Adrenal gland (tissue), 12 donors: ENCODE results near the gene REEP3. TPM values are rescaled to one million over a fixed set of nuclear protein-coding genes. Genes with fewer than 3 reads are reported as not detected.
A peak's percentile ranks its signal among the peaks of the same experiment; 100 is the strongest.

ENCODE experiments used
- DNase-seq, 7 donors: peaks; one replicate each; pipeline ENCODE4 v3.0.0-alpha.2; 2019 to 2020
- H3K27ac ChIP-seq, 5 donors: fragments of 200-600 bp; sonication (generic) in 4 of 5; 1 replicate in 3 of 5; 2 replicates in 2 of 5; pipeline versions ENCODE4 v1.5.1 to v1.8.0; 2016 to 2020; ENCODE audit warnings: mild to moderate bottlenecking in 1 of 5
- H3K27me3 ChIP-seq: fragments of 200-600 bp; 2 replicates; pipeline ENCODE4 v1.8.0; 2021
- H3K36me3 ChIP-seq, 2 donors: fragments of 200-600 bp; replicated peaks in 1 of 2; 1 replicate in 1 of 2; 2 replicates in 1 of 2; pipeline versions ENCODE4 v1.5.1 to v1.8.0; 2018 to 2022
- H3K4me1 ChIP-seq, 2 donors: fragments of 200-600 bp; replicated peaks in 1 of 2; 1 replicate in 1 of 2; 2 replicates in 1 of 2; pipeline versions ENCODE4 v1.5.1 to v1.8.0; 2018 to 2021
- H3K4me3 ChIP-seq, 4 donors: fragments of 200-600 bp; sonication (generic) in 3 of 4; one replicate each; pipeline ENCODE4 v1.5.1; 2016 to 2018
- H3K9me3 ChIP-seq, 3 donors: fragments of 200-600 bp; sonication (generic) in 1 of 3; replicated peaks in 1 of 3; 1 replicate in 2 of 3; 2 replicates in 1 of 3; pipeline versions ENCODE4 v1.5.1 to v1.8.0; 2016 to 2021
- POLR2A ChIP-seq, 2 donors: fragments of 450-650 bp; IDR thresholded peaks; one replicate each; pipeline ENCODE4 v1.6.1; 2017; ENCODE audit warnings: antibody characterized with exemption in 2 of 2, mild to moderate bottlenecking in 2 of 2, moderate library complexity in 1 of 2
- WGBS, 4 donors: extraction: QIAGEN DNeasy Blood & Tissue Kit in 2 of 4; methylation state at CpG; one replicate each; pipeline versions ENCODE4 v1.1.5 to v1.1.7; 2013 to 2017; 5-methylcytosine and 5-hydroxymethylcytosine counted together
- intact Hi-C, 2 donors: fragments of 100-400 bp; cut with DNase I; formaldehyde crosslinking; loops; one replicate each; pipeline versions ENCODE4 v1.14.1 to v1.15.0; 2022 to 2023
- polyA plus RNA-seq, 3 donors: library from polyadenylated mRNA; stranded (reverse); fragments of 200-250 nt in 2 of 3; fragments of 350-450 nt in 1 of 3; fragmentation: Illumina TruSeq in 1 of 3; extraction: RNeasy Lipid Tissue Mini Kit (QIAGEN cat#74804) in 1 of 3; gene quantifications; one replicate each; pipeline ENCODE4 v1.2.3, GENCODE V29; 2013 to 2014
- total RNA-seq, 9 donors: library from RNA; depleted of rRNA in 4 of 9; stranded (reverse); fragments of >200 nt in 4 of 9; fragments of 120-200 nt in 1 of 9; fragmentation: NEBNext Ultra II Directional in 1 of 9; extraction: Animal tissue kit (Norgen Biotek cat#: 25700) in 1 of 9; gene quantifications; one replicate each; pipeline versions ENCODE4 v1.1.0 to v1.2.4, GENCODE V29; 2013 to 2023
- TF ChIP-seq, protein P1 (sequence below), 6 experiments: fragments of 450-650 bp in 4 of 6; fragments of 200-600 bp in 2 of 6; sonication (generic) in 1 of 6; IDR thresholded peaks; 1 replicate in 5 of 6; 2 replicates in 1 of 6; pipeline versions ENCODE4 v1.5.1 to v1.8.0; 2016 to 2021; ENCODE audit warnings: antibody characterized with exemption in 6 of 6, mild to moderate bottlenecking in 2 of 6, moderate library complexity in 1 of 6
- donor health status: healthy with polysubstance abuse.
- donor health status: Bipolar disorder and iron deficiency.
- donor health status: DM: yes; HTN: yes; CAD: no.
- donor health status: DM: no; HTN: no; CAD: no.
- donor health status: DM: no; HTN: no; CAD: no.
- donor health status: DM: yes; HTN: yes; CAD: no.

Gene REEP3
- total and polyA plus RNA-seq, 12 donors: 5.1 to 79.8 (median 48.1) TPM

DNA sequence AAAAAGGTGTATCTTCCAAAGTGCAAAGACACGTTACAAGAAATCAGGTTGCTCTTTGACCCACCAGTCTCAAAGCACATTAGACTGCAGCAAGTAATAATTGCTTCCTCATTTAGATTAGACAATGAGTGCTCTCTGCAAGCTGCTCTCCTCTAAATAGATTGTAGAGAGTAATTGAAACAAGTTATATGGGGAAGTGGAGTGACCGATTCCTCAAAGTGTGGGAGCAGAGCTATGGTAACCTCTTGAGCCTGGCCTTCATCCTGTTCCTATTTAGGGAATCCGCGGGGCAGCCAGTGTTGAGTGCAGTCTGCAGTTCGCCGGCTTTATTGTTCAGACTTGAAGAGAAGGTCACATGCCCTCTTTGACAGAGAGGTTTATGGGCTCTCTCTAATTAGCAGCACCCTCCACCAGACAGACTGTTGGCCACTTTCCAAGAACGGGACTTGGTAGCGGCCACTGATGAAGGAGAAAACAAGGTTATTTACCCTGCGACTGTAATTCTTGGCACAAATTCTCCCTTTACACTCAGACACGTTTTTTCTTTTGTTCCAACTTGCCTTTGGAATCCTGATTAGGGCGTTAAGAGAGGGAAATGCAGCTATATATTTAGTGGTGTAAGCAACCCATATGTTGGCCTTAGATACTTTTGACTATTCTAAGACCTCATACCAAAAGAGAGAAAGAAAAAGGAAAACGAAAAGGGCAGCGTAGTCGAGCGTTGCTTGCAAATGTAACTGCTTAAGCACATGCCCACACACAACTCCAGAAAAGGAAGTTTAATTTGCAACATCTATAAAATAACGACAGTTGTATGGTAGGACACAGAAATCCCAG, 107.5 kb downstream of the REEP3 start:
- H3K4me1 ChIP-seq: peaks cover 5 to 25% of the 10 kb centered on the region in 2 donors
- H3K27me3 ChIP-seq: no peaks in the 10 kb centered on the region
- DNase-seq: peak; percentile 58 to 85 (median 64)
- no peaks in the 10 kb centered on the region for H3K9me3 ChIP-seq
- WGBS, 4 donors: 1 to 9% (median 2%) methylated on average over 15 to 16 of the region's 16 CpGs
- H3K4me3 ChIP-seq: peak overlapping the region; percentile 32 to 69 (median 65)
- no peaks in the 10 kb centered on the region for H3K36me3 ChIP-seq
- peak in 1 of 2 donors; percentile 13 for TF ChIP-seq POLR2A (IDR thresholded peaks at IDR 0.05)
- TF ChIP-seq, protein P1, sequence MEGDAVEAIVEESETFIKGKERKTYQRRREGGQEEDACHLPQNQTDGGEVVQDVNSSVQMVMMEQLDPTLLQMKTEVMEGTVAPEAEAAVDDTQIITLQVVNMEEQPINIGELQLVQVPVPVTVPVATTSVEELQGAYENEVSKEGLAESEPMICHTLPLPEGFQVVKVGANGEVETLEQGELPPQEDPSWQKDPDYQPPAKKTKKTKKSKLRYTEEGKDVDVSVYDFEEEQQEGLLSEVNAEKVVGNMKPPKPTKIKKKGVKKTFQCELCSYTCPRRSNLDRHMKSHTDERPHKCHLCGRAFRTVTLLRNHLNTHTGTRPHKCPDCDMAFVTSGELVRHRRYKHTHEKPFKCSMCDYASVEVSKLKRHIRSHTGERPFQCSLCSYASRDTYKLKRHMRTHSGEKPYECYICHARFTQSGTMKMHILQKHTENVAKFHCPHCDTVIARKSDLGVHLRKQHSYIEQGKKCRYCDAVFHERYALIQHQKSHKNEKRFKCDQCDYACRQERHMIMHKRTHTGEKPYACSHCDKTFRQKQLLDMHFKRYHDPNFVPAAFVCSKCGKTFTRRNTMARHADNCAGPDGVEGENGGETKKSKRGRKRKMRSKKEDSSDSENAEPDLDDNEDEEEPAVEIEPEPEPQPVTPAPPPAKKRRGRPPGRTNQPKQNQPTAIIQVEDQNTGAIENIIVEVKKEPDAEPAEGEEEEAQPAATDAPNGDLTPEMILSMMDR (IDR thresholded peaks at IDR 0.05): no peak
- intact Hi-C loops: loop anchor here in 1 of 2 donors (10.0 kb wide), 2 partner anchors 164 to 424 kb away; partner anchors contain the start of gene JMJD1C
- peak overlapping the region; percentile 93 to 99 (median 96) for H3K27ac ChIP-seq

DNA sequence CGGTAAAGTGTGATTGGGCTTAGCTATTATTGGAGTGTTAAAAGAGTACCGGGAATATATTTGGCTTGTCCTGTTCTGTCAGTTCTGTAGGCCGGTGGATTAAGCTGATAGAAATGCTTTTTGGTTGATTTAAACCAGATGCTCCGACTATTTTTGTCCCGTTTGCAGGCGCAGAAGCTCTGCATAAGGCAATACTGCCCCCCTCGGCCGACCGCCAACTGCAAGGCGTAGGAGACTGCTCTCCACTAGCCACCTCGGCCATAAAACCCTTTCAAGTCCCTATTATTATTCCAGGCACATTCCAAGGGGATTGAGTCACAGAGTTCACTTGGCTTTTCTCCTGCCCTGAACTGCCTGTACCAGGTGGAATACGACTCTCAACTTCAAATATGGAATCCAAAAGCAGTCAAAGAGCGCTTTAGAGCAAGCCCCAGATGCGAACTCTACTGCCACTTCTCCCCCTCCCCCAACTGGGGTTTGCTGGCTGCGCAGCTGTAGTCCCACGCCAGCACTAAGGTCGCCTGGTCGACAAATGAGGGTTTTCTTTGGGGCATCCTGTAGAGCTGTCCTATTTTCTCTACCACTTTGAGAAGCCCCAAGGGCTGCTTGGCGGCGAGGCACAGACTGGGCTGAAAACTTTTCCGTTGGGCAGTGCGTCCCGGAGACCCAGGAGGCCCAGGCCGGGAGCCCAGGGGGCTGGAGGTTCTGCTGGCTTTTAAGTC, 108.3 kb downstream of the REEP3 start:
- TF ChIP-seq, protein P1 (IDR thresholded peaks at IDR 0.05): peak; percentile 66 to 85 (median 80)
- TF ChIP-seq POLR2A (IDR thresholded peaks at IDR 0.05): no peak
- H3K36me3 ChIP-seq: no peaks in the 10 kb centered on the region
- H3K9me3 ChIP-seq: no peaks in the 10 kb centered on the region
- intact Hi-C loops: loop anchor here (5.0 to 10.0 kb wide), 5 partner anchors 85 to 465 kb away; partner anchors contain the start of gene JMJD1C (in 1 of the 2)
- DNase-seq: peak; percentile 93 to 98 (median 97)
- H3K4me3 ChIP-seq: peak overlapping the region; percentile 10 to 69 (median 65)
- no peaks in the 10 kb centered on the region for H3K27me3 ChIP-seq
- peaks cover 5 to 25% of the 10 kb centered on the region in 2 donors for H3K4me1 ChIP-seq
- H3K27ac ChIP-seq: peak overlapping the region; percentile 93 to 99 (median 96)
- WGBS, 4 donors: 0 to 4% (median 1%) methylated on average over 10 to 24 of the region's 24 CpGs

DNA sequence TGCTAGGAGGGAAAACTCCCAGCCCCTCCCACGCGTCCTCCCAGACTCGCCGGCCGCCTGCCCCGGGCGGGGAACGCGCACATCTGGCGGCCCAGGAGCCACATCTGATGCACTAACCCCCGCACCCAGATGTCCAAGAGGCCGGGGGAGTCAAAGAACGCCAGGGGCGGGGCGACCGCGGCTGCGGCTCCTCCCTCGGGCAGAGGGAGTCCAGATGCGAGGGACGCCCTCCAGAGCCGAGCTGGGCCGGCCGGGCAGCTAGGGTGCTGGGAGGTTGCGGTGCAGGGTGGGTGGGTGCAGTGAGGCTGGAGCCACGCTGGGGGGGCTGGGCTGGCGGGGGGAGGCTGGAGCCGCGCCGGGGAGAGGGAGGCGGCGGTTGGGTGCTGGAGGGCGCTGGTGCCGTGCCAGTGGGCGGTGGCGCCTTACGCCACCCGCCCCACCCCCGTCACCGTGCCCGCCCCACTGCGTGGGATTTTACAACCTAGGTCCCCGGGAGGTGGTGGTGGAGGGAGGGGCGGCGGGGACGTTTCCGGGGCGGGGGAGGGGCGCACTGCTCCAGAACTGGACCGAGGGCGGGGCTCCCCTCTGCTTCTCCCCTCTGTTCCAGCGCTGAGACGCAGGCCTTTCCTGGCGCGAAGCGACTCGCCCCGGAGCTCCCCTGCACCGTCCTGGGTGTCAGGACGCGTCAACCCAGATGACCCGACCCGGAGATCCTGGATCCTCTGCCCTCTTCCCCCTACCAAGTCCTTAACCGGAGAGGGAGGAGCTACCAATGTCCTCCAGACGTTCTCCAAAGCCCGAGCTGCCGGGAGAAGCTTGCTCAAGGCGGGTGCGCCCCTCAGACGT, 109.1 kb downstream of the REEP3 start:
- no peaks in the 10 kb centered on the region for H3K36me3 ChIP-seq
- 0 to 1% (median 0%) methylated on average over 1 to 70 of the region's 70 CpGs for WGBS, 4 donors
- peak; percentile 87 to 93 (median 89) for DNase-seq
- H3K27ac ChIP-seq: peak overlapping the region; percentile 93 to 99 (median 96)
- TF ChIP-seq, protein P1 (IDR thresholded peaks at IDR 0.05): no peak
- TF ChIP-seq POLR2A (IDR thresholded peaks at IDR 0.05): peak; percentile 69 to 73
- peaks cover 5 to 25% of the 10 kb centered on the region in 2 donors for H3K4me1 ChIP-seq
- H3K4me3 ChIP-seq: peak overlapping the region; percentile 40 to 74 (median 65)
- H3K27me3 ChIP-seq: no peaks in the 10 kb centered on the region
- intact Hi-C loops: loop anchor here (5.0 to 10.0 kb wide), 3 partner anchors 84 to 466 kb away; no protein-coding TSS in a partner anchor
- no peaks in the 10 kb centered on the region for H3K9me3 ChIP-seq
